Heart left ventricle (tissue), 13 donors: ENCODE results near the gene IL15.

ENCODE experiments used
- POLR2A ChIP-seq, 2 donors: fragments of 450-650 bp; IDR thresholded peaks; one replicate each; pipeline ENCODE4 v1.6.1; 2017; ENCODE audit warnings: antibody characterized with exemption in 2 of 2, mild to moderate bottlenecking in 2 of 2, moderate library complexity in 2 of 2
- TF ChIP-seq, protein P1 (sequence below), 12 donors: fragments of 200-600 bp; sonication (generic) in 4 of 12; IDR thresholded peaks; one replicate each; pipeline versions ENCODE4 v1.5.0 to v1.8.0; 2018 to 2022; ENCODE audit warnings: antibody characterized with exemption in 12 of 12, mild to moderate bottlenecking in 5 of 12
- donor health status: ischemic (EF 13 %, LVEDD 7.1; RV severe dilation, severe dysfunction).
- donor health status: DM: no; HTN: yes; CAD: no.
- donor health status: DM: no; HTN: no; CAD: no.
- donor health status: ischemic (EF 25% LVEDD 6.9; RV normal size, moderate dysfunction).
- donor health status: ischemic (EF 25% LVEDD 5.7; RV mildly dilated, moderate dysfunction).
- donor health status: ischemic (EF 35%, LVEDD 5.7; RV mildly dilated, moderate dysfunction).
- donor health status: nonischemic (EF 11% LVEDD 7.7; RV severe dilation, severe dysfunction).
- donor health status: DM: yes; HTN: yes; CAD: no.
- donor health status: PGD.
- donor health status: ischemic (EF 29% LVEDD 5.4; RV normal size, mild dysfunction).
- donor health status: nonischemic (EF 23%, LVEDD 6.1; RV moderate dilation, normal function).

DNA sequence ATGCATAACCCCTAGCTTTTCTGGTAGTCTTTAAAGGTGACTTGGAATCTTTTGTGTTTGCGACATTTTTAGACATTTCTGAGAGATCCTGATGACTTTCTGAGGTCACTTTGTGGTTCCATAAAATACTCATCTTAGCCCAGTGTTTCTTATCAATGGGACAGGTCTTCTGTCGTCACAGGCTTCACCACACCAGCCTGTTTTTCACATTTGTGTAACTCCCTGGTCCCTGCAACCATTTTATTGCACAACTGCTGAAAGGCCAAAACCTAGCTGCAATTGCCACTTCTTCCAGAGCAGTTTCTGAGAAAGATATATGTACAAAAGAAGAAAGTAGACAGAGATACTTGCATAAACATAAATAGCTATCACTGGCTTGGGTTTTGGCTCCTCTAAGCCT lies 120.9 kb downstream of the IL15 start:
- TF ChIP-seq, protein P1, sequence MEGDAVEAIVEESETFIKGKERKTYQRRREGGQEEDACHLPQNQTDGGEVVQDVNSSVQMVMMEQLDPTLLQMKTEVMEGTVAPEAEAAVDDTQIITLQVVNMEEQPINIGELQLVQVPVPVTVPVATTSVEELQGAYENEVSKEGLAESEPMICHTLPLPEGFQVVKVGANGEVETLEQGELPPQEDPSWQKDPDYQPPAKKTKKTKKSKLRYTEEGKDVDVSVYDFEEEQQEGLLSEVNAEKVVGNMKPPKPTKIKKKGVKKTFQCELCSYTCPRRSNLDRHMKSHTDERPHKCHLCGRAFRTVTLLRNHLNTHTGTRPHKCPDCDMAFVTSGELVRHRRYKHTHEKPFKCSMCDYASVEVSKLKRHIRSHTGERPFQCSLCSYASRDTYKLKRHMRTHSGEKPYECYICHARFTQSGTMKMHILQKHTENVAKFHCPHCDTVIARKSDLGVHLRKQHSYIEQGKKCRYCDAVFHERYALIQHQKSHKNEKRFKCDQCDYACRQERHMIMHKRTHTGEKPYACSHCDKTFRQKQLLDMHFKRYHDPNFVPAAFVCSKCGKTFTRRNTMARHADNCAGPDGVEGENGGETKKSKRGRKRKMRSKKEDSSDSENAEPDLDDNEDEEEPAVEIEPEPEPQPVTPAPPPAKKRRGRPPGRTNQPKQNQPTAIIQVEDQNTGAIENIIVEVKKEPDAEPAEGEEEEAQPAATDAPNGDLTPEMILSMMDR (IDR thresholded peaks at IDR 0.05), result no peak
- TF ChIP-seq POLR2A (IDR thresholded peaks at IDR 0.05), result no peak
